NB4 (cell line): Measurements from ENCODE around the gene IPP.

ENCODE experiments used
- DNase-seq: peaks from one replicate; pipeline ENCODE4 v3.0.0; 2010; ENCODE audit warnings: low read depth
- H3K4me3 ChIP-seq: one replicate; pipeline ENCODE4 v1.5.1; 2011; ENCODE audit warnings: mild to moderate bottlenecking, low read depth, low read length, moderate library complexity
- CTCF ChIP-seq: IDR thresholded peaks from one replicate; pipeline ENCODE4 v1.5.1; 2012; ENCODE audit warnings: low read depth, low read length
- MAX ChIP-seq: IDR thresholded peaks from 2 replicates; pipeline ENCODE4 v1.6.1; 2011; ENCODE audit warnings: low read depth, low read length
- MYC ChIP-seq: IDR thresholded peaks from 2 replicates; pipeline ENCODE4 v1.6.1; 2011; ENCODE audit warnings: low read depth, low read length
- POLR2A ChIP-seq: IDR thresholded peaks from 2 replicates; pipeline ENCODE4 v1.6.1; 2011; ENCODE audit warnings: mild to moderate bottlenecking; ENCODE audit not compliant: insufficient read length; ENCODE audit errors: extremely low read depth

IPP gene

GRCh38 chr1:45673956-45674355, 76.5 kb downstream of the IPP start:
- DNase-seq: no peak
- TF ChIP-seq POLR2A (no peak), CTCF (no peak), MAX (no peak), MYC (no peak)
- no peak overlapping the region for H3K4me3 ChIP-seq

GRCh38 chr1:45669859-45670655, 80.4 kb downstream of the IPP start:
- no peak overlapping the region for H3K4me3 ChIP-seq
- DNase-seq: no peak
- TF ChIP-seq POLR2A: no peak
- TF ChIP-seq CTCF: no peak
- TF ChIP-seq MAX: no peak
- no peak for TF ChIP-seq MYC

- no peak overlapping the region for H3K4me3 ChIP-seq
- no peak for TF ChIP-seq MYC
- no peak for TF ChIP-seq POLR2A
- no peak for TF ChIP-seq MAX
- no peak for TF ChIP-seq CTCF
- no peak for DNase-seq
Observed at GRCh38 chr1:45669379-45669778, 81.1 kb downstream of the IPP start.

- no peak for TF ChIP-seq MAX
- TF ChIP-seq CTCF: no peak
- TF ChIP-seq MYC: no peak
- TF ChIP-seq POLR2A: no peak
- no peak for DNase-seq
- H3K4me3 ChIP-seq: no peak overlapping the region
Observed at GRCh38 chr1:45668526-45668925, 81.9 kb downstream of the IPP start.

GRCh38 chr1:45667321-45668111, 82.9 kb downstream of the IPP start:
- H3K4me3 ChIP-seq: no peak overlapping the region
- DNase-seq: no peak
- no peak for TF ChIP-seq POLR2A
- no peak for TF ChIP-seq CTCF
- TF ChIP-seq MYC: no peak
